ENCODE measurements around the gene SORBS2. TPM values are rescaled to one million over a fixed set of nuclear protein-coding genes. Genes with fewer than 3 reads are reported as not detected.

SORBS2 gene
- total and polyA plus RNA-seq, 2 of the 4 experiments (the other 2 are of a cell fraction) = 0.18 TPM; not detected in 1

GRCh38 chr4:185552254-185552653, 259.7 kb downstream of the SORBS2 start:
- 0 out of 2 replicates have a peak overlapping the region, but pooled peaks have one; percentile 38 for H3K23ac ChIP-seq (ENCODE audit: low read depth, low read length)
- H4K20me1 ChIP-seq (ENCODE audit: insufficient read depth, low read length) = no peaks in the 10 kb centered on the region
- ChIA-PET POLR2A (ENCODE audit: unreplicated experiment) (no interaction called here), CTCF (no interaction called here)
- DNase-seq (no peak), ATAC-seq (ENCODE audit: low read depth) (no peak)
- H3K18ac ChIP-seq (ENCODE audit: low read depth, low read length) = no peak overlapping the region
- TF ChIP-seq MAFK (IDR thresholded peaks at IDR 0.05; ENCODE audit: low read depth, low read length) (no peak), RAD21 (IDR thresholded peaks at IDR 0.05; ENCODE audit: low read length) (no peak), BHLHE40 (IDR thresholded peaks at IDR 0.05; ENCODE audit: low read depth, low read length) (no peak), MXI1 (IDR thresholded peaks at IDR 0.05; ENCODE audit: borderline replicate concordance, low read depth, low read length) (no peak), CEBPB (IDR thresholded peaks at IDR 0.05; ENCODE audit: low read depth, low read length) (no peak), RCOR1 (IDR thresholded peaks at IDR 0.05; ENCODE audit: insufficient replicate concordance, low read length) (no peak)
- TF ChIP-seq, protein P1, sequence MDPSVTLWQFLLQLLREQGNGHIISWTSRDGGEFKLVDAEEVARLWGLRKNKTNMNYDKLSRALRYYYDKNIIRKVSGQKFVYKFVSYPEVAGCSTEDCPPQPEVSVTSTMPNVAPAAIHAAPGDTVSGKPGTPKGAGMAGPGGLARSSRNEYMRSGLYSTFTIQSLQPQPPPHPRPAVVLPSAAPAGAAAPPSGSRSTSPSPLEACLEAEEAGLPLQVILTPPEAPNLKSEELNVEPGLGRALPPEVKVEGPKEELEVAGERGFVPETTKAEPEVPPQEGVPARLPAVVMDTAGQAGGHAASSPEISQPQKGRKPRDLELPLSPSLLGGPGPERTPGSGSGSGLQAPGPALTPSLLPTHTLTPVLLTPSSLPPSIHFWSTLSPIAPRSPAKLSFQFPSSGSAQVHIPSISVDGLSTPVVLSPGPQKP (IDR thresholded peaks at IDR 0.05; ENCODE audit: borderline replicate concordance, low read depth, low read length) = no peak
- TF ChIP-seq, protein P2, sequence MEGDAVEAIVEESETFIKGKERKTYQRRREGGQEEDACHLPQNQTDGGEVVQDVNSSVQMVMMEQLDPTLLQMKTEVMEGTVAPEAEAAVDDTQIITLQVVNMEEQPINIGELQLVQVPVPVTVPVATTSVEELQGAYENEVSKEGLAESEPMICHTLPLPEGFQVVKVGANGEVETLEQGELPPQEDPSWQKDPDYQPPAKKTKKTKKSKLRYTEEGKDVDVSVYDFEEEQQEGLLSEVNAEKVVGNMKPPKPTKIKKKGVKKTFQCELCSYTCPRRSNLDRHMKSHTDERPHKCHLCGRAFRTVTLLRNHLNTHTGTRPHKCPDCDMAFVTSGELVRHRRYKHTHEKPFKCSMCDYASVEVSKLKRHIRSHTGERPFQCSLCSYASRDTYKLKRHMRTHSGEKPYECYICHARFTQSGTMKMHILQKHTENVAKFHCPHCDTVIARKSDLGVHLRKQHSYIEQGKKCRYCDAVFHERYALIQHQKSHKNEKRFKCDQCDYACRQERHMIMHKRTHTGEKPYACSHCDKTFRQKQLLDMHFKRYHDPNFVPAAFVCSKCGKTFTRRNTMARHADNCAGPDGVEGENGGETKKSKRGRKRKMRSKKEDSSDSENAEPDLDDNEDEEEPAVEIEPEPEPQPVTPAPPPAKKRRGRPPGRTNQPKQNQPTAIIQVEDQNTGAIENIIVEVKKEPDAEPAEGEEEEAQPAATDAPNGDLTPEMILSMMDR (conservative IDR thresholded peaks at IDR 0.05; ENCODE audit: low read depth, low read length) = no peak
- no peak overlapping the region for H4K91ac ChIP-seq (ENCODE audit: insufficient read depth, low read depth, low read length)
- no peak overlapping the region for H4K5ac ChIP-seq (ENCODE audit: low read depth, low read length)
- no peaks in the 10 kb centered on the region for H3K36me3 ChIP-seq (ENCODE audit: control insufficient read depth, insufficient read depth, low read length)
- H3K9me1 ChIP-seq (ENCODE audit: insufficient read depth, low read length) = no peaks in the 10 kb centered on the region
- H3K4me3 ChIP-seq (ENCODE audit: insufficient read depth, low read depth, low read length) = no peak overlapping the region
- dilution Hi-C loops (cut with HindIII; ENCODE audit: low sequenced_read_pairs, unreplicated experiment) = no loop called here
- no peak overlapping the region for H2BK120ac ChIP-seq (ENCODE audit: low read depth, low read length)
- H4K8ac ChIP-seq (ENCODE audit: low read depth in 2 of 2, low read length in 2 of 2) = no peak overlapping the region
- H2AFZ ChIP-seq (replicated peaks; ENCODE audit: low read length, poor library complexity) = no peak overlapping the region
- peaks cover 9% of the 10 kb centered on the region for H3K27me3 ChIP-seq (ENCODE audit: control insufficient read depth, insufficient read depth, low read length)
- no peak overlapping the region for H3K27ac ChIP-seq (ENCODE audit: insufficient read depth, low read length)
- no peaks in the 10 kb centered on the region for H3K4me1 ChIP-seq (ENCODE audit: control insufficient read depth, insufficient read depth, low read length)
- no peak overlapping the region for H2AK9ac ChIP-seq (replicated peaks; ENCODE audit: low read depth, low read length, poor library complexity)
- in situ Hi-C loops (cut with MboI; ENCODE audit: low sequenced_read_pairs) = no loop called here
- no peak overlapping the region for H2BK20ac ChIP-seq (ENCODE audit: low read depth, low read length)
- no peak overlapping the region for H2BK5ac ChIP-seq (ENCODE audit: low read depth, low read length, poor library complexity, severe bottlenecking)
- no peak overlapping the region for H3K4me2 ChIP-seq (ENCODE audit: low read depth, low read length)
- no peaks in the 10 kb centered on the region for H3K9me3 ChIP-seq (ENCODE audit: control insufficient read depth, insufficient read depth, low read length)
- H3K79me1 ChIP-seq (ENCODE audit: low read depth in 1 of 2, low read length in 2 of 2) = no peaks in the 10 kb centered on the region
- no peak overlapping the region for H3K9ac ChIP-seq (ENCODE audit: low read depth, low read length)
- H3K56ac ChIP-seq (ENCODE audit: extremely low read depth, insufficient read depth, low read length) = no peak overlapping the region
- H2AK5ac ChIP-seq (ENCODE audit: low read depth, low read length) = no peak overlapping the region
- intact Hi-C loops (cut with micrococcal nuclease) = no loop called here
- H2BK15ac ChIP-seq (ENCODE audit: low read depth, low read length) = no peak overlapping the region
- H3K14ac ChIP-seq (replicated peaks; ENCODE audit: low read depth, low read length) = no peak overlapping the region
- H3K4ac ChIP-seq (ENCODE audit: low read depth, low read length) = no peak overlapping the region
- BruUV-seq (replicated peaks) = no TSS peak
- WGBS, 2 experiments (ENCODE audit: extremely low coverage in 2 of 2, insufficient read length in 1 of 2) = 87% methylated on average over 2 of the region's 2 CpGs; no CpG with 5 or more reads in 1 of the 2 experiments

Measured in IMR-90 (cell line).